Fibroblast of skin of right biceps (primary cell): ENCODE measurements around the gene RUNX3.

ENCODE experiments used
- DNase-seq: peaks from one replicate; pipeline ENCODE4 v3.0.0-alpha.2; 2013

RUNX3 gene

GRCh38 chr1:24878775-24879742 lies 51.0 kb downstream of the RUNX3 start:
- peak; percentile 81 for DNase-seq

GRCh38 chr1:24878045-24878444 lies 52.0 kb downstream of the RUNX3 start:
- no peak for DNase-seq

- DNase-seq: no peak
Observed at GRCh38 chr1:24875991-24876506, 54.0 kb downstream of the RUNX3 start.

- no peak for DNase-seq
Observed at GRCh38 chr1:24875257-24875656, 54.8 kb downstream of the RUNX3 start.

GRCh38 chr1:24874611-24875234 lies 55.4 kb downstream of the RUNX3 start:
- DNase-seq: no peak

- DNase-seq: no peak
Observed at GRCh38 chr1:24874056-24874455, 56.0 kb downstream of the RUNX3 start.

- DNase-seq: no peak
Observed at GRCh38 chr1:24873148-24873547, 56.9 kb downstream of the RUNX3 start.

GRCh38 chr1:24872061-24872850 lies 57.8 kb downstream of the RUNX3 start:
- no peak for DNase-seq

GRCh38 chr1:24871306-24871901 lies 58.7 kb downstream of the RUNX3 start:
- no peak for DNase-seq

GRCh38 chr1:24870551-24871195 lies 59.4 kb downstream of the RUNX3 start:
- no peak for DNase-seq

GRCh38 chr1:24868016-24868875 lies 61.8 kb downstream of the RUNX3 start:
- no peak for DNase-seq

GRCh38 chr1:24867084-24867870 lies 62.8 kb downstream of the RUNX3 start:
- no peak for DNase-seq

- DNase-seq: no peak
Observed at GRCh38 chr1:24866211-24867083, 63.6 kb downstream of the RUNX3 start.

- no peak for DNase-seq
Observed at GRCh38 chr1:24865587-24865986, 64.5 kb downstream of the RUNX3 start.

GRCh38 chr1:24865168-24865567 lies 64.9 kb downstream of the RUNX3 start:
- DNase-seq: no peak

GRCh38 chr1:24864370-24864777 lies 65.7 kb downstream of the RUNX3 start:
- no peak for DNase-seq

- DNase-seq: no peak
Observed at GRCh38 chr1:24862775-24863483, 67.1 kb downstream of the RUNX3 start.
